Stimulated activated CD4-positive, alpha-beta T cell treated with anti-CD3 and anti-CD28 coated beads, Interleukin-12 subunit alpha, Interleukin-12 subunit beta, amount 100 ng/mL, for 4 hours (primary cell): Measurements from ENCODE around the gene MRPS5.

ENCODE experiments used
- DNase-seq: peaks from one replicate; pipeline ENCODE4 v3.0.0-alpha.2; 2020

The MRPS5 gene

GRCh38 chr2:95086017-95086416, 35.6 kb downstream of the MRPS5 start:
- no peak for DNase-seq

GRCh38 chr2:95082477-95082876, 39.1 kb downstream of the MRPS5 start:
- no peak for DNase-seq

- no peak for DNase-seq
Observed at GRCh38 chr2:95079199-95079683, 42.4 kb downstream of the MRPS5 start.

- no peak for DNase-seq
Observed at GRCh38 chr2:95077861-95078603, 43.6 kb downstream of the MRPS5 start.

GRCh38 chr2:95077530-95077825, 44.1 kb downstream of the MRPS5 start:
- no peak for DNase-seq

- DNase-seq = peak; percentile 88
Observed at GRCh38 chr2:95076705-95077529, 44.7 kb downstream of the MRPS5 start.

GRCh38 chr2:95075440-95076132, 46.0 kb downstream of the MRPS5 start:
- no peak for DNase-seq

GRCh38 chr2:95074663-95075439, 46.8 kb downstream of the MRPS5 start:
- peak; percentile 44 for DNase-seq

GRCh38 chr2:95073856-95074662, 47.5 kb downstream of the MRPS5 start:
- DNase-seq = no peak

GRCh38 chr2:95072424-95072823, 49.2 kb downstream of the MRPS5 start:
- no peak for DNase-seq

- DNase-seq = no peak
Observed at GRCh38 chr2:95071856-95072255, 49.8 kb downstream of the MRPS5 start.

GRCh38 chr2:95069465-95069864, 52.1 kb downstream of the MRPS5 start:
- no peak for DNase-seq

- no peak for DNase-seq
Observed at GRCh38 chr2:95068256-95068655, 53.4 kb downstream of the MRPS5 start.

GRCh38 chr2:95063086-95063958, 58.3 kb downstream of the MRPS5 start:
- no peak for DNase-seq

GRCh38 chr2:95062242-95063085, 59.1 kb downstream of the MRPS5 start:
- no peak for DNase-seq

- no peak for DNase-seq
Observed at GRCh38 chr2:95061601-95062183, 59.9 kb downstream of the MRPS5 start.

GRCh38 chr2:95061119-95061512, 60.5 kb downstream of the MRPS5 start:
- no peak for DNase-seq

- no peak for DNase-seq
Observed at GRCh38 chr2:95060446-95061118, 61.0 kb downstream of the MRPS5 start.
